Activated CD8-positive, alpha-beta T cell treated with anti-CD3 and anti-CD28 coated beads, Interleukin-2, amount 10 ng/mL, durations not matched to agents 7 days and 5 days (primary cell): ENCODE results near the gene GOLPH3L. TPM values are rescaled to one million over a fixed set of nuclear protein-coding genes. Genes with fewer than 3 reads are reported as not detected.
"Not testable (repeated sequence)": the region's sequence is repeated elsewhere in the genome, so short reads cannot be mapped to it uniquely, and the experiment has no call there.

Source experiments
- ATAC-seq: fragments of 150-1000 bp; cut with Tn5 transposase; one replicate; pipeline ENCODE4 v1.10.0; 2021; ENCODE audit warnings: moderate library complexity
- CTCF ChIA-PET: fragments of 350-600 bp; sonication (Branson Sonifier 250); formaldehyde crosslinking; loops from one replicate; lab custom pipeline; 2021; ENCODE audit warnings: antibody characterized with exemption; lab: Charles Lee
- POLR2A ChIA-PET: fragments of 350-600 bp; sonication (Branson Sonifier 250); formaldehyde crosslinking; loops from one replicate; lab custom pipeline; 2021; ENCODE audit warnings: antibody characterized with exemption; lab: Charles Lee
- DNase-seq: peaks from one replicate; pipeline ENCODE4 v3.0.0-alpha.2; 2020
- H3K27ac Mint-ChIP-seq: one replicate; pipeline ENCODE4 v1.8.0; 2021; ENCODE audit warnings: mild to moderate bottlenecking, mixed read lengths
- H3K27me3 Mint-ChIP-seq: one replicate; pipeline ENCODE4 v1.8.0; 2021; ENCODE audit warnings: low read depth, mixed read lengths
- H3K36me3 Mint-ChIP-seq: one replicate; pipeline ENCODE4 v1.8.0; 2021; ENCODE audit warnings: low read depth, mixed read lengths
- H3K4me1 Mint-ChIP-seq: one replicate; pipeline ENCODE4 v1.8.0; 2021; ENCODE audit warnings: low read depth, mixed read lengths
- H3K4me3 Mint-ChIP-seq: one replicate; pipeline ENCODE4 v1.8.0; 2021; ENCODE audit warnings: mild to moderate bottlenecking, mixed read lengths
- H3K9me3 Mint-ChIP-seq: one replicate; pipeline ENCODE4 v1.8.0; 2022; ENCODE audit warnings: mixed read lengths; ENCODE audit not compliant: insufficient read depth
- total RNA-seq, 2 experiments: library from RNA; stranded (reverse); gene quantifications; one replicate each; pipeline ENCODE4 v1.2.3, GENCODE V29; 2021

The GOLPH3L gene
- 10 to 100 TPM; 19.4 to 21.2 TPM for total RNA-seq

DNA sequence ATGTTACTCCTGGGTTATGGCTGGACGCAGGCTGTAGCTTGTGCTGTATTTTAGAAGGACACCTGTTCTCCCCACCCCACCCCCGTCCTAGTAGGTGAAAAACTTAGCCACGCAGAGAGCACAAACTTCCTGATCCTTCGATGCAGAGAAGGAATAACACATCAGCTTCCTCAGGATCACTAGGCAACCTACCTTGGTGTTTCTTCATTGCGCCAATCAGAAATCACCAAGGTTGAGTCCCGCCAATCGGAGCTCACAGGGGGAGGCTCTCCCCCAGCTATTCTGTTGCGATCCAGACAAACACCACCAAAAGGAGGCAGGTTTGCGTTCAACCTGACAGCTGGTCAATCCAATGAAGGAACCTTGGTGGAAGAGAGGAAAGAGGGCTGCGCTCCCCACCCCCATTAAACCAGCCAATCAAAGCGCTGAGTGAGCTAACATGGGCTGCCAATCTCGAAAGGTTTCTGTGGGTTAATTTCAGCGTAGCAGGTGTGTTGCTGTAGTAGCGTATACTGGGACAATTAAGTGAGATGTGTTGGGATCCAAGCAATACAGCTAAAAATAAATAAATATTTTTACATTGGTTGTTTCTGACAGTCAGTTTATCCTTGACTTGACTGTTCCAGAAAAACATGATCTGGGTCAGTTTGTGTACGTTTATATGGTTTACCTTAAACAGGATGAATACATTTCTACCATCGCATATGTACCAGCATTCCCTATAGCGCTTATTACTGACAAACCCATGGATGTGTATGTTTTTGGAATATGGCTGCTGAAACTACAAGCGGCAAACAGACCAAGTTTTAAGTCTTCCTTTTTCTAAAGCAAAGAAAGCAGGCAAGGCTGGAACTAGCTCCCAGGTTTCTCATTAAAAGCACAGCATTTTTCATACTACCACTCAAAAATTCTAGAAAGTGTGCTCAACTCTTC lies at the start of gene GOLPH3L:
GOLPH3L (minus strand) TSS at position 160 of the 933 bp plus-strand sequence. CDS start 2,316 bp downstream, outside the sequence.
- peak within 1 kb of the TSS; percentile 93 for H3K4me3 Mint-ChIP-seq

DNA sequence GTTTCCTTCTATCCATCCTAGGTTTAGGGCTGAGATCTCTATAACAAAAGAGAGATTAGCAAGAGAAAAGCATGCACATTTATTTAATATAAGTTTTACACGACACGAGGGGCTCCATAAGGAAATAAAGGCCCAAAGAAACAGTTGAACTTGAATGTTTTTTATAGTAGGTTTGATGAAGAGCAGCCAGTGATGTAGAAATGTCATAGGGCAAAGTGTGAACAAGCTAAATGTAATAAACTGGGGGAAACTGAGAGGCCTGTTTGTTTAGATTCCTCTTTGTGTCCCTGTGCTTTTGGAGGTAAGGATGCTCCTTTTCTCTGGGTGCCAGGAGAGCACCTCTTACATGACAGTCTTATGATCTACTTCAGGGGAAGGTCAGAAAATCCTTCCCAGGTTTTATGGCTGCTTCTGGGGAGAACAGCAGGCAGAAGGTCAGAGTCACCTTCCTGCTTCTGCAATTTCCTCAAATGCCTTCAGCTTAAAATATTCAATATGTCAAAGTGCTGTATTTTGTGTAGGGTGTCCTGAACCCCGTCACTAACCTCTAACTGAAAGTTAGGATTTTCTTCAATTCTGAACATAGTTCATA lies 33.3 kb upstream of the GOLPH3L start:
- no peaks in the 10 kb centered on the region for H3K9me3 Mint-ChIP-seq
- ATAC-seq: no peak
- POLR2A ChIA-PET: no interaction called here
- CTCF ChIA-PET: no interaction called here
- H3K27me3 Mint-ChIP-seq: no peaks in the 10 kb centered on the region
- DNase-seq: no peak
- no peaks in the 10 kb centered on the region for H3K4me1 Mint-ChIP-seq
- H3K36me3 Mint-ChIP-seq: peaks cover 19% of the 10 kb centered on the region
- H3K4me3 Mint-ChIP-seq: no peak overlapping the region
- peak overlapping the region; percentile 43 for H3K27ac Mint-ChIP-seq

More for the DNA sequence above, at the start of gene GOLPH3L:
- peak; percentile 100 for ATAC-seq
- Mint-ChIP-seq H3K27ac (peak within 1 kb of the TSS; percentile 83), H3K9me3 (no peaks in the 10 kb centered on the region), H3K36me3 (peaks cover 14% of the 10 kb centered on the region), H3K4me1 (peaks cover 18% of the 10 kb centered on the region), H3K27me3 (peaks cover 12% of the 10 kb centered on the region)
- CTCF ChIA-PET: interaction anchor here (0.7 to 3.0 kb wide), 19 partner anchors 9 to 302 kb away, joined by 3 to 13 read pairs (median 3); partner anchors contain the start of genes ANXA9, CTSK and ENSA
- DNase-seq: peak; percentile 96
- POLR2A ChIA-PET: interaction anchor here (0.5 to 2.7 kb wide), 10 partner anchors 68 to 1479 kb away, joined by 3 to 12 read pairs (median 4); partner anchors contain the start of genes ENSA, MCL1 and MINDY1

DNA sequence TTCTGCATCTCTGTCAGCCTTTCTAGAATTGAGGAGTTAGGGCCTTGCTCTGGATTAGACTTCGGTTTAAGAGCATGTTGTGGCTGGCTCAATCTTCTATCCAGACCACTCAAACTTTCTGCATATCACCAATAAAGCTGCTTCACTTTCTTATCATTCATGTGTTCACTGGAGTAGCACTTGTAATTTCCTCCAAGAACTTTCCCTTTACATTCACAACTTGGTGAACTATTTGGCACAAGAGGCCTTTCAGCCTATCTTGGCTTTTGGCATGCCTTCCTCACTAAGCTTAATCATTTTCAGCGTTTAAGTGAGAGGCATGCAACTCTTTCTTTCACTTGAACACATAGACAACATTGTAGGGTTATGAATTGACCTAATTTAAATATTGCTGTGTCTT lies 27.4 kb upstream of the GOLPH3L start:
- no peak for ATAC-seq
- ChIA-PET POLR2A (no interaction called here), CTCF (interaction anchor here (0.9 kb wide), 1 partner anchor 39 kb away, joined by 3 read pairs; no protein-coding TSS in a partner anchor)
- Mint-ChIP-seq H3K27ac (no peak overlapping the region), H3K4me3 (no peak overlapping the region), H3K4me1 (no peaks in the 10 kb centered on the region), H3K36me3 (no peaks in the 10 kb centered on the region), H3K9me3 (no peaks in the 10 kb centered on the region), H3K27me3 (no peaks in the 10 kb centered on the region)
- DNase-seq: no peak

DNA sequence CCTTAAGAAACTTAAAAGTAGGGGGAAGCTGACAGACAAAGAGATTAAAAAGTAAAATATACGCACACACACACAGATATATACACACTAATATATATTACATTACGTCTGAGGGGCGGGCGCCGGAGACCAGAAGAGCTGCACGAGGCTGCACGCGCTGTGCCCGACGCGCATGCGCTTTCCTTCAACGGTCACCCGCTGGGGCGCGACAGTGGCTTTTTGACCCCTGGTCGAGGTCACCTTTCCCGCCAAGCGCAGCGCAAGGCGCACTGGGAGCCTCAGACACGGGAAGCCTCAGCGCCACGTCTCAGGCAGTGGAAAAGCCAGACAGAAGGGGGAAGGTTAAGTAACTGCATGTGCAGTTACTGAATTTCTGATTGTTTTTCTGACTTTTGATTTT lies 23.7 kb upstream of the GOLPH3L start, which contains the start of gene HORMAD1:
HORMAD1 (minus strand) TSS at position 193 of the 400 bp plus-strand sequence. CDS start 1,390 bp downstream, outside the sequence.
- peaks cover 7% of the 10 kb centered on the region for H3K27me3 Mint-ChIP-seq
- no peaks in the 10 kb centered on the region for H3K4me1 Mint-ChIP-seq
- H3K27ac Mint-ChIP-seq: no peak within 1 kb of the TSS
- ATAC-seq: no peak
- H3K9me3 Mint-ChIP-seq: no peaks in the 10 kb centered on the region
- no peaks in the 10 kb centered on the region for H3K36me3 Mint-ChIP-seq
- POLR2A ChIA-PET: no interaction called here
- H3K4me3 Mint-ChIP-seq: no peak within 1 kb of the TSS
- CTCF ChIA-PET: no interaction called here
- no peak for DNase-seq

DNA sequence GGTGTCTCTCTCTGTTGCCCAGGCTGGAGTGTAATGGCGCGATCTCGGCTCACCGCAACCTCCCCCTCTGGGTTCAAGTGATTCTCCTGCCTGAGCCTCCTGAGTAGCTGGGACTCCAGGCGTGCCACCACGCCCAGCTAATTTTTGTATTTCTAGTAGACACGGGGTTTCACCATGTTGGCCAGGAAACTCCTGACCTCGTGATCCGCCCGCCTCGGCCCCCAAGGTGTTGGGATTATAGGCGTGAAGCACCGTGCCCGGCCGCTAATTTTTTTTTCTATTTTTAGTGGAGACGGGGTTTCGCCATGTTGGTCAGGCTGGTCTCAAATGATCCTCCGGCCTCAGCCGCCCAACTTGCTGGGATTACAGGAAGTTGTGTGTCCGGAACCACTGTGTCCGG lies 23.1 kb upstream of the GOLPH3L start:
- Mint-ChIP-seq H3K4me3 (no peak overlapping the region), H3K27ac (no peak overlapping the region), H3K36me3 (no peaks in the 10 kb centered on the region), H3K9me3 (no peaks in the 10 kb centered on the region), H3K4me1 (no peaks in the 10 kb centered on the region), H3K27me3 (peaks cover 7% of the 10 kb centered on the region)
- DNase-seq (no peak), ATAC-seq (no peak)
- ChIA-PET CTCF (no interaction called here), POLR2A (no interaction called here)

DNA sequence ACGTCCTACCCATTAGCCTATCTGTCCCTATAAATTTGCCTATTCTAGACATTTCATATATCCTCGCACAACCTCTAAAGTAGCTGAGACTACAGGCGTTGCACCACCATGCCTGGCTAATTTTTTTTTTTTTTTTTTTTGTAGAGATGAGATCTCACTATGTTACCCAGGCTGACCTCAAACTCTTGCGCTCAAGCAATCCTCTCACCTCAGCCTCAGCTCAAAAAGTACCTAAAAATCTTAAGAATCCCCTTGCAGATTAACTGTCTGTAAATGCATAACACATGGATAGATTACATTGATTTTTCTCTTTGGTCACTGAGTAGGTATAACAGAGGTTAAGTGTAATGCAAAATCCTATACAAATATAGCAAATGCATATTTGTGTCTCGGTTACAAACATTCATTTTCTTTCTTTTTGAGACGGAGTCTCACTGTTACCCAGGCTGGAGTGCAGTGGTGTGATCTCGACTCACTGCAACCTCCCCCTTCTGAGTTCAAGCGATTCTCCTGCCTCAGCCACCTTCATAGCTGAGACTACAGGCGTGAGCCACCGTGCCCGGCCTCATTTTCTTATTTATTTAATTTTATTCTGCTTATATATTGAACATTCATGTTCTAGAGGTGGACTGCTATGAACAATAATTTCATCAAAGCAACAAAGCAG lies 21.4 kb upstream of the GOLPH3L start:
- Mint-ChIP-seq H3K9me3 (no peaks in the 10 kb centered on the region), H3K36me3 (no peaks in the 10 kb centered on the region), H3K27ac (no peak overlapping the region), H3K4me1 (no peaks in the 10 kb centered on the region), H3K27me3 (peaks cover 7% of the 10 kb centered on the region), H3K4me3 (no peak overlapping the region)
- DNase-seq: no peak
- ChIA-PET POLR2A (no interaction called here), CTCF (interaction anchor here (0.7 to 0.9 kb wide), 2 partner anchors 21 to 104 kb away, joined by 3 read pairs; partner anchors contain the start of gene GOLPH3L)
- ATAC-seq: no peak

DNA sequence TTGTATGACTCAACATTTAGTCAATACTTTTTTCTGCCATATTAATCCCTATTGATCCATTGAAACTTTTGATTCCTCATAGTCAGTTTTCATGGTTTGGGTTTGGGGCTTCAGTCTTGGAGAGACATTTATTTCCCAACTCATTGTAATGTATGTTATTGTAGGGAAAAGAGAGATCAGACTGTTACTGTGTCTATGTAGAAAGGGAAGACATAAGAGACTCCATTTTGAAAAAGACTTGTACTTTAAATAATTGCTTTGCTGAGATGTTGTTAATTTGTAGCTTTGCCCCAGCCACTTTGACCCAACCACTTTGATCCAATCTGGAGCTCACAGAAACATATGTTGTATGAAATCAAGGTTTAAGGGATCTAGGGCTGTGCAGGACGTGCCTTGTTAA lies 12.1 kb upstream of the GOLPH3L start:
- H3K27ac Mint-ChIP-seq, POLR2A ChIA-PET, DNase-seq, ATAC-seq, H3K27me3 Mint-ChIP-seq, H3K4me3 Mint-ChIP-seq, H3K4me1 Mint-ChIP-seq, H3K9me3 Mint-ChIP-seq, H3K36me3 Mint-ChIP-seq: not testable (repeated sequence)
- CTCF ChIA-PET: interaction anchor here (1.1 to 1.8 kb wide), 2 partner anchors 12 to 213 kb away, joined by 3 to 7 read pairs; partner anchors contain the start of gene GOLPH3L

DNA sequence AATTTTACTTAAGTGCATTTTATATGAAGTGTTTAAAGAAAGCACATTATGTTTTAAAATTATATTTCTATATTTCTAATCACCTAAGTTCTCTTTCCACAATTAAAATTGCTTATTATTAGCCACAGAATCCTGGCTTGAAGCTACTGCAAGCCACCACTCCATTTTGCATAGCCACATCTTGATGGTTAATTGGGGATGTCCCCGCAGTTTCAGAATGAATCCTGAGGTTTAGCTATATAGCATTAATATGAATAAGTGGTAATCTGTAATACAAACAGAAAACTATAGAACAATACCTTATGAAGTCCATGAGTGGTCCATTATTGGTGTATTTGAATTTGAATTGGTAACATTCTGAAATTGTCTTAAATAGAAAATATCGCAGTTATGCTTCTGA lies 11.6 kb upstream of the GOLPH3L start:
- POLR2A ChIA-PET: no interaction called here
- Mint-ChIP-seq H3K4me1 (no peaks in the 10 kb centered on the region), H3K9me3 (no peaks in the 10 kb centered on the region), H3K4me3 (no peak overlapping the region), H3K27ac (no peak overlapping the region), H3K36me3 (no peaks in the 10 kb centered on the region), H3K27me3 (peaks cover 9% of the 10 kb centered on the region)
- CTCF ChIA-PET: interaction anchor here (1.1 to 1.8 kb wide), 2 partner anchors 11 to 214 kb away, joined by 3 to 7 read pairs; partner anchors contain the start of gene GOLPH3L
- DNase-seq: no peak
- no peak for ATAC-seq

DNA sequence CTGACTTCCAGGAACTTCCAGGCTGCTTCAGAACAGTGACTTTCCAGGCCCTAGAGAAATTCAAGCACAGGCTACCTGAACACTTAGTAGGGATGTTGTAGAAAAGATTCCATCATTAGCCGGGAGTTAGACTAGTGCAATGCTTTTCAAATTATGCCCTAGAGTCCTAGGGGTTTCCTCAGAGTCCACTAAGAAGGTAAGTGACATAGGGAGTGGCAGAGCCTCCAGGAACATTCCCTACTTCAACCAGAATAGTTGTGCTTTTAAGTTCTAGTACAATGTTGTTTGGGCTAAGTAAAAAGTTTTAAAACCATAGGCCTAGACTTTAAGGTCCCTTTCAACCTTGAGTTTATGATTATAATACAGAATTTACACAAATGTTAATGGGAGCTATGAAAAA lies 9.1 kb upstream of the GOLPH3L start:
- ChIA-PET CTCF (no interaction called here), POLR2A (no interaction called here)
- no peaks in the 10 kb centered on the region for H3K4me1 Mint-ChIP-seq
- H3K9me3 Mint-ChIP-seq: no peaks in the 10 kb centered on the region
- ATAC-seq (no peak), DNase-seq (no peak)
- H3K36me3 Mint-ChIP-seq: no peaks in the 10 kb centered on the region
- peaks cover 17% of the 10 kb centered on the region for H3K27me3 Mint-ChIP-seq
- no peak overlapping the region for H3K27ac Mint-ChIP-seq
- H3K4me3 Mint-ChIP-seq: no peak overlapping the region

DNA sequence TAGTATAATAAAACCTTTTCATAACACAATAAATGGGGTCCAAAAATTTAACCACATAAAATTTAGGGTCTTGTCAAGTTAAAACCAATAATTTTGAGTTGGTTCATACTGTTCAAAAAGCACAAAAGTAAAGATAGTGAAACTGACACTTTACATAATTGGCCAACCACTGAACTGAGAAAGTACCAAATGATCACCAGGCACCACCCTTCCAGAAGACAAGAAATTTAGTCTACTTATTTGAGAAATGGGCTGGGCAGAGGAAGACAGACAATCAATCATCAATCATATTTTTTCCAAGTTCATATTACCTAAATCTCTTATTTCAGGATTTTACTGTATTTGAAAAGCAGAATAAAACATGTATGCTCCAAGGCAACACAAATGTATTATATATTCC lies 6.5 kb upstream of the GOLPH3L start:
- no peaks in the 10 kb centered on the region for H3K4me1 Mint-ChIP-seq
- H3K9me3 Mint-ChIP-seq: no peaks in the 10 kb centered on the region
- no peak overlapping the region for H3K27ac Mint-ChIP-seq
- POLR2A ChIA-PET: no interaction called here
- CTCF ChIA-PET: no interaction called here
- ATAC-seq (no peak), DNase-seq (no peak)
- H3K4me3 Mint-ChIP-seq: no peak overlapping the region
- peaks cover 19% of the 10 kb centered on the region for H3K27me3 Mint-ChIP-seq
- H3K36me3 Mint-ChIP-seq: no peaks in the 10 kb centered on the region

DNA sequence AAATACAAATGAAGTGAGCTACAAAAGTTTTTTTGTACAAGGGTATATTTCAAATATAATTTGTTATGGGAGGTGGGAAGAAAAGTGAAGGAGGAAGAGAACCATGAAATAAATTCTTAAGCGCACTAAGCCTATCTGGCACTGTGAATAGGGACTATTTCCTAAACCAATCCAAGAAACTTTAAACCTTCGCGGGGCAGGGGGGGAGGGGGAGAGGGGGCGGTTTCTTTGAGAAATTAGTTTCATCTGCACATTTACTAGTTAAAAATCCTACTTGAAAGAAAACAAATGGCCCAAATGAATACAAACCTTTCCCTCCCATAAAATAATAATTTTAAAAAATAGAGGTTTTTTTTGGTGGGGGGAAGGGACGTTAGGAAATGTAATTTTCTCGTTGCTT lies 364 bp downstream of the GOLPH3L start:
- ATAC-seq (no peak), DNase-seq (no peak)
- ChIA-PET CTCF (interaction anchor here (0.7 to 3.0 kb wide), 14 partner anchors 13 to 298 kb away, joined by 3 to 13 read pairs (median 4); partner anchors contain the start of genes ANXA9, CTSK and ENSA), POLR2A (interaction anchor here (0.5 to 2.7 kb wide), 8 partner anchors 67 to 310 kb away, joined by 3 to 12 read pairs (median 4); partner anchors contain the start of genes ENSA, MCL1 and MINDY1)
- peaks cover 18% of the 10 kb centered on the region for H3K4me1 Mint-ChIP-seq
- peak overlapping the region; percentile 93 for H3K4me3 Mint-ChIP-seq
- H3K9me3 Mint-ChIP-seq: no peaks in the 10 kb centered on the region
- peaks cover 14% of the 10 kb centered on the region for H3K36me3 Mint-ChIP-seq
- H3K27me3 Mint-ChIP-seq: peaks cover 8% of the 10 kb centered on the region
- peak overlapping the region; percentile 83 for H3K27ac Mint-ChIP-seq
